Erythroblast (primary cell): ENCODE data around the gene TSGA10.

Experiments
- GATA1 ChIP-seq: IDR thresholded peaks from 2 replicates; pipeline ENCODE4 v1.6.1; 2011; ENCODE audit warnings: low read depth, mild to moderate bottlenecking, control low read depth, low read length, moderate library complexity
- POLR2A ChIP-seq: IDR thresholded peaks from 2 replicates; pipeline ENCODE4 v1.6.1; 2011; ENCODE audit warnings: mild to moderate bottlenecking, low read length

DNA sequence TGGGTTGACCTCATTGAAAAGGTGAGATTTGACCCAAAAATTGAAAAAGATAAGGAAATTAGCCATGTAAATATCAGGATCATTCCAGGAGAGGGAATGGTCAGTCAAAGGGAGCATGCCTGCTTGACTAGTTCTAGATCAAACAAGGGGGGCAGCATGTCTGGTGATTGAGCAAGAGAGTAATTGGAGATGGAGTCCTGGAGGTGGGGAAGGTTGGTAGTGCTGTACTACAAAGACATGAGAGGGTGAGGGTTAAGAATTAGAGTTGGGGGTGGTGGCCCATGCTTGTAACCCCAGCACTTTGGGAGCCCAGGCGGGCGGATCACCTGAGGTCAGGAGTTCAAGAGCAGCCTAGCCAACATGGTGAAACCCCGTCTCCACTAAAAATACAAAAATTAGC lies 28.3 kb upstream of the TSGA10 start:
- TF ChIP-seq POLR2A (no peak), GATA1 (no peak)
